ENCODE data around the gene CRYBB3.
"Not testable (repeated sequence)": the region's sequence is repeated elsewhere in the genome, so short reads cannot be mapped to it uniquely, and the experiment has no call there.

The CRYBB3 gene

GRCh38 chr22:25207553-25208157 lies 8.0 kb downstream of the CRYBB3 start:
- no peak for DNase-seq

- no peak for DNase-seq
These were observed 8.7 kb downstream of the CRYBB3 start for GRCh38 chr22:25208328-25208727.

- DNase-seq = no peak
These were observed 9.3 kb downstream of the CRYBB3 start for GRCh38 chr22:25208743-25209505.

- no peak for DNase-seq
These were observed 11.1 kb downstream of the CRYBB3 start for GRCh38 chr22:25210793-25211192.

- no peak for DNase-seq
These were observed 12.7 kb downstream of the CRYBB3 start for GRCh38 chr22:25212337-25212736.

- no peak for DNase-seq
These were observed 13.6 kb downstream of the CRYBB3 start for GRCh38 chr22:25213221-25213620.

- no peak for DNase-seq
These were observed 16.6 kb downstream of the CRYBB3 start for GRCh38 chr22:25216230-25216629.

GRCh38 chr22:25219211-25219689 lies 19.6 kb downstream of the CRYBB3 start, which contains the start of gene CRYBB2:
TSS of gene CRYBB2 (plus strand) at chr22:25219639. CDS start at chr22:25221430, 1,791 bp downstream.
- DNase-seq = no peak

- DNase-seq = no peak
These were observed 20.3 kb downstream of the CRYBB3 start for GRCh38 chr22:25219948-25220442.

- no peak for DNase-seq
These were observed 22.1 kb downstream of the CRYBB3 start for GRCh38 chr22:25221790-25222189.

- DNase-seq = no peak
These were observed 23.7 kb downstream of the CRYBB3 start for GRCh38 chr22:25223269-25223850.

GRCh38 chr22:25228822-25229221 lies 29.2 kb downstream of the CRYBB3 start:
- no peak for DNase-seq

GRCh38 chr22:25230760-25231159 lies 31.1 kb downstream of the CRYBB3 start:
- DNase-seq = not testable (repeated sequence)

GRCh38 chr22:25232301-25232700 lies 32.6 kb downstream of the CRYBB3 start:
- DNase-seq = no peak

- DNase-seq = not testable (repeated sequence)
These were observed 34.0 kb downstream of the CRYBB3 start for GRCh38 chr22:25233706-25234105.

GRCh38 chr22:25235547-25236290 lies 36.1 kb downstream of the CRYBB3 start:
- peak; percentile 54 for DNase-seq

- DNase-seq = no peak
These were observed 36.8 kb downstream of the CRYBB3 start for GRCh38 chr22:25236417-25236816.

- no peak for DNase-seq
These were observed 37.8 kb downstream of the CRYBB3 start for GRCh38 chr22:25237503-25237902.

- DNase-seq = not testable (repeated sequence)
These were observed 38.4 kb downstream of the CRYBB3 start for GRCh38 chr22:25238058-25238457.

GRCh38 chr22:25255169-25255568 lies 55.5 kb downstream of the CRYBB3 start:
- not testable (repeated sequence) for DNase-seq

All from GDM1 (cell line).